ENCODE results near the gene FER. TPM values are rescaled to one million over a fixed set of nuclear protein-coding genes. Genes with fewer than 3 reads are reported as not detected.

Gene FER
- total RNA-seq, 1 experiment from 2014 or later, result 20.6 TPM

DNA sequence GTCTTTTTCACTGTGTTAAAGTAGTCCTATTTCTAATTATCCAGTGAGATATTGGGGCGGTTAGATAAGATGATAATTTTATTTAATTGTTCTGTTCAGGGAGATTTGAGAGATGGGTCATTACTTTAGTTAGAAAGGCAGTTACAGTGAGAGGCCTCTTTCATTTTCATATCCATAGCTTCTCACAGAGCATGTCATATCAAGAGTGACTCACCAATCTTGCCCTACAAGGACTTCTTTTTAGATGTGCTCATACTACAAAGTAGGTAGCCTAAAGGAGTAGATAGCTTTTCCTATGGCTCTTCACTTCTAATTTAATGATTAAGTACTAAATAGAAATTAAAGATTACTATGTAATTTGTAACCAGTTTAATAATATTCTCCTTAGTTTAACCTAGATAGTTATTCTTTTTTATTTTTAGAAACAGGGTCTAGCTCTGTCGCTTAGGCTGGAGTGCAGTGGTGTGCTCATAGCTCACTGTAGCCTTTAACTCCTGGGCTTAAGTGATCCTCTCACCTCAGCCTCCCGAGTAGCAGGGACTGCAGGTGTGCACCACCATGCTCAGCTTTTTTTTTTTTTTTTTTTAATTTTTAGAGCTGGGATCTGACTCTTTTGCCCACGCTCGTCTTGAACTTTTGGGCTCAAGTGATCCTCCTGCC, 71.0 kb downstream of the FER start:
- H3K4me2 ChIP-seq, result no peak overlapping the region
- no peaks in the 10 kb centered on the region for H3F3A ChIP-seq (ENCODE audit: insufficient read depth, low read depth)
- no peaks in the 10 kb centered on the region for H4K20me1 ChIP-seq (ENCODE audit: insufficient read depth)
- BruUV-seq (replicated peaks), result no TSS peak
- CTCF ChIA-PET, result no interaction called here
- no peaks in the 10 kb centered on the region for H3K27me3 ChIP-seq (ENCODE audit: insufficient read depth, low read depth)
- H3K79me2 ChIP-seq (ENCODE audit: low read depth), result no peaks in the 10 kb centered on the region
- no peak overlapping the region for H3K27ac ChIP-seq
- no peaks in the 10 kb centered on the region for H3K4me1 ChIP-seq (replicated peaks; ENCODE audit: insufficient read depth)
- H3K36me3 ChIP-seq (ENCODE audit: low read depth), result no peaks in the 10 kb centered on the region
- H3K9me2 ChIP-seq (ENCODE audit: insufficient read depth), result no peaks in the 10 kb centered on the region
- intact Hi-C loops (cut with micrococcal nuclease; ENCODE audit: unreplicated experiment), result loop anchor here (10.0 kb wide), 1 partner anchor 134 kb away; no protein-coding TSS in a partner anchor
- H3K4me3 ChIP-seq, result no peak overlapping the region
- TF ChIP-seq EZH2 (IDR thresholded peaks at IDR 0.05; ENCODE audit: low read depth), result no peak
- TF ChIP-seq, protein P1, sequence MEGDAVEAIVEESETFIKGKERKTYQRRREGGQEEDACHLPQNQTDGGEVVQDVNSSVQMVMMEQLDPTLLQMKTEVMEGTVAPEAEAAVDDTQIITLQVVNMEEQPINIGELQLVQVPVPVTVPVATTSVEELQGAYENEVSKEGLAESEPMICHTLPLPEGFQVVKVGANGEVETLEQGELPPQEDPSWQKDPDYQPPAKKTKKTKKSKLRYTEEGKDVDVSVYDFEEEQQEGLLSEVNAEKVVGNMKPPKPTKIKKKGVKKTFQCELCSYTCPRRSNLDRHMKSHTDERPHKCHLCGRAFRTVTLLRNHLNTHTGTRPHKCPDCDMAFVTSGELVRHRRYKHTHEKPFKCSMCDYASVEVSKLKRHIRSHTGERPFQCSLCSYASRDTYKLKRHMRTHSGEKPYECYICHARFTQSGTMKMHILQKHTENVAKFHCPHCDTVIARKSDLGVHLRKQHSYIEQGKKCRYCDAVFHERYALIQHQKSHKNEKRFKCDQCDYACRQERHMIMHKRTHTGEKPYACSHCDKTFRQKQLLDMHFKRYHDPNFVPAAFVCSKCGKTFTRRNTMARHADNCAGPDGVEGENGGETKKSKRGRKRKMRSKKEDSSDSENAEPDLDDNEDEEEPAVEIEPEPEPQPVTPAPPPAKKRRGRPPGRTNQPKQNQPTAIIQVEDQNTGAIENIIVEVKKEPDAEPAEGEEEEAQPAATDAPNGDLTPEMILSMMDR (conservative IDR thresholded peaks at IDR 0.05), result no peak
- no peak for DNase-seq
- H2AFZ ChIP-seq, result no peak overlapping the region
- H3K9me3 ChIP-seq (ENCODE audit: insufficient read depth, low read depth), result no peaks in the 10 kb centered on the region
- POLR2A ChIA-PET (ENCODE audit: unreplicated experiment), result interaction anchor here (0.6 kb wide), 1 partner anchor 301 kb away, joined by 4 read pairs; no protein-coding TSS in a partner anchor

DNA sequence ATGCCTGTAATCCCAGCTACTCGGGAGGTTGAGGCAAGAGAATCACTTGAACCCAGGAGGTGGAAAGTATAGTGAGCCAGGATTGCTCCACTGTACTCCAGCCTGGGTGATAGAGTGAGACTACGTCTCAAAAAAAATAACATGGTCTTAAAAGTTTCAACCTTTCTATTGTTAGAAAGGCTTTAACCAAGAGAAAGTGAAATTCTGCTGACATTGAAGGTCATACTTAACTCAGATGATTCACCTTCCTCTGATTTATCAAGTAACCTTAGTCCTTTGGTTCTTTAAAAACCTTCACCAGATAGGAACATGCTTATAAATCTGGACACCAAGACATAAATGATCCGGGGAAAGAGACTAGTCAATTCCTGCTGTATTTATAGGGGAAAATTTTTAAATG, 73.3 kb downstream of the FER start:
- no peak overlapping the region for H3K4me2 ChIP-seq
- H3F3A ChIP-seq (ENCODE audit: insufficient read depth, low read depth), result no peaks in the 10 kb centered on the region
- no peaks in the 10 kb centered on the region for H3K79me2 ChIP-seq (ENCODE audit: low read depth)
- TF ChIP-seq, protein P1 (conservative IDR thresholded peaks at IDR 0.05), result no peak
- no peak for TF ChIP-seq EZH2 (IDR thresholded peaks at IDR 0.05; ENCODE audit: low read depth)
- H3K4me3 ChIP-seq, result no peak overlapping the region
- no peaks in the 10 kb centered on the region for H3K9me2 ChIP-seq (ENCODE audit: insufficient read depth)
- no peak for DNase-seq
- POLR2A ChIA-PET (ENCODE audit: unreplicated experiment), result no interaction called here
- H3K4me1 ChIP-seq (replicated peaks; ENCODE audit: insufficient read depth), result no peaks in the 10 kb centered on the region
- no peak overlapping the region for H3K27ac ChIP-seq
- no peak overlapping the region for H2AFZ ChIP-seq
- H3K36me3 ChIP-seq (ENCODE audit: low read depth), result no peaks in the 10 kb centered on the region
- intact Hi-C loops (cut with micrococcal nuclease; ENCODE audit: unreplicated experiment), result no loop called here
- no peaks in the 10 kb centered on the region for H3K27me3 ChIP-seq (ENCODE audit: insufficient read depth, low read depth)
- BruUV-seq (replicated peaks), result no TSS peak
- H3K9me3 ChIP-seq (ENCODE audit: insufficient read depth, low read depth), result no peaks in the 10 kb centered on the region
- CTCF ChIA-PET, result no interaction called here
- H4K20me1 ChIP-seq (ENCODE audit: insufficient read depth), result no peaks in the 10 kb centered on the region

DNA sequence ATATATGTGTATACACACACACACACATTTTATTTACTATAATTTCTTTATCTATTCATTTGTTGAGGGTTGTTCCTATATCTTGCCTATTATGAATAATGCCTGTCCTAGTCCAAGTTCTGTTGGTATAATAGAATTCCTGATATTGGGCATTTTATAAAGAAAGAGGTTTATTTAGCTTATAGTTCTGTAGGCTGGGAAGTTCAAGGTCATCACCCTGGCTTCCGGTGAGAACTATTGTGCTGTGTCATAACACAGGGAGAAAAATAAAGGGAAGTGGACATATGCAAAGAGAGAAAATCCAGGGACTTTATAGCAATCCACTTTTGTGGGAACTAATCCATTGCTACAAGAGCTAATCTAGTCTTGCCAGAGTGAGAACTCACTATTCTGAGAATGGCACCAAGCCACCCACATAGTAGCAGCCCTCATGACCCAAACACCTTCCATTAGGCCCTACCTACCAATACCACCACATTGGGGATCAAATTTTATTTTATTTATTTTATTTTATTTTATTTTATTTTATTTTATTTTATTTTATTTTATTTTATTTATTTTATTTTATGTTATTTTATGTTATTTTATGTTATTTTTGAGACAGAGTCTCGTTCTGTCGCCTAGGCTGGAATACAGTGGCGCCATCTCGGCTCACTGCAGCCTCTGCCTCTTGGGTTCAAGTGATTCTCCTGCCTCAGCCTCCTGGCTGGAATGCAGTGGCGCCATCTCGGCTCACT, 74.7 kb downstream of the FER start:
- H3K4me3 ChIP-seq, result no peak overlapping the region
- H3K9me2 ChIP-seq (ENCODE audit: insufficient read depth), result no peaks in the 10 kb centered on the region
- intact Hi-C loops (cut with micrococcal nuclease; ENCODE audit: unreplicated experiment), result no loop called here
- no peak for DNase-seq
- H3K36me3 ChIP-seq (ENCODE audit: low read depth), result no peaks in the 10 kb centered on the region
- H3K27ac ChIP-seq, result no peak overlapping the region
- TF ChIP-seq, protein P1 (conservative IDR thresholded peaks at IDR 0.05), result no peak
- no peak for TF ChIP-seq EZH2 (IDR thresholded peaks at IDR 0.05; ENCODE audit: low read depth)
- BruUV-seq (replicated peaks), result no TSS peak
- no peaks in the 10 kb centered on the region for H3K79me2 ChIP-seq (ENCODE audit: low read depth)
- H3K4me2 ChIP-seq, result no peak overlapping the region
- H4K20me1 ChIP-seq (ENCODE audit: insufficient read depth), result no peaks in the 10 kb centered on the region
- ChIA-PET CTCF (no interaction called here), POLR2A (ENCODE audit: unreplicated experiment) (no interaction called here)
- H3K4me1 ChIP-seq (replicated peaks; ENCODE audit: insufficient read depth), result no peaks in the 10 kb centered on the region
- H3K27me3 ChIP-seq (ENCODE audit: insufficient read depth, low read depth), result no peaks in the 10 kb centered on the region
- H2AFZ ChIP-seq, result no peak overlapping the region
- H3F3A ChIP-seq (ENCODE audit: insufficient read depth, low read depth), result no peaks in the 10 kb centered on the region
- H3K9me3 ChIP-seq (ENCODE audit: insufficient read depth, low read depth), result no peaks in the 10 kb centered on the region
